HG03520 (cell line): ENCODE measurements around the gene NR2C2AP.

Experiments used
- ATAC-seq: cut with Tn5 transposase; IDR thresholded peaks from one replicate; pipeline ENCODE4 v1.9.1; 2021; ENCODE audit warnings: mild to moderate bottlenecking, moderate library complexity; ENCODE audit not compliant: unreplicated experiment

Gene NR2C2AP

GRCh38 chr19:19215792-19216191, 12.6 kb upstream of the NR2C2AP start:
- no peak for ATAC-seq

GRCh38 chr19:19214892-19215291, 11.7 kb upstream of the NR2C2AP start:
- no peak for ATAC-seq

- no peak for ATAC-seq
Measured at GRCh38 chr19:19214159-19214490, 10.9 kb upstream of the NR2C2AP start.

- no peak for ATAC-seq
Measured at GRCh38 chr19:19213426-19214158, 10.4 kb upstream of the NR2C2AP start.

DNA sequence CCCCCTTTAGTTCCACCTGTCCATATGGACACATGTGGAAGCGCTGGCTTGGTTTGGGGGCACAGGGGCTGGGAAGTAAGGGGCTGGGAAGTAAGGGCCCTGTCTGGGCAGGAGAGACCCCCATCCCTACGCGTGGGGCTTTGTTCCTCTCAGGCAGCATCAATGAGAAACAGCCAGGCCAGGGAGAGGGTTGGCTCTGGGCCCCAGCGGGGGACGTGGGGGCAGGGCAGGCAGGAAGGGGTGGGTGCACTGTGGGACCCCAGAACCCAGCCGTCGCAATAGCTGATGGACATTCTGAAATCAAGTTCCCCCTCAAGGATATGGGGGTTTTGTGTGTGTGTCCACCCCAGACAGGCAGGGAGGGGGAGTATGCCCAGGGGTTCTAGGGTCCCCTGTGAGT, 9.7 kb upstream of the NR2C2AP start:
- ATAC-seq, result no peak

DNA sequence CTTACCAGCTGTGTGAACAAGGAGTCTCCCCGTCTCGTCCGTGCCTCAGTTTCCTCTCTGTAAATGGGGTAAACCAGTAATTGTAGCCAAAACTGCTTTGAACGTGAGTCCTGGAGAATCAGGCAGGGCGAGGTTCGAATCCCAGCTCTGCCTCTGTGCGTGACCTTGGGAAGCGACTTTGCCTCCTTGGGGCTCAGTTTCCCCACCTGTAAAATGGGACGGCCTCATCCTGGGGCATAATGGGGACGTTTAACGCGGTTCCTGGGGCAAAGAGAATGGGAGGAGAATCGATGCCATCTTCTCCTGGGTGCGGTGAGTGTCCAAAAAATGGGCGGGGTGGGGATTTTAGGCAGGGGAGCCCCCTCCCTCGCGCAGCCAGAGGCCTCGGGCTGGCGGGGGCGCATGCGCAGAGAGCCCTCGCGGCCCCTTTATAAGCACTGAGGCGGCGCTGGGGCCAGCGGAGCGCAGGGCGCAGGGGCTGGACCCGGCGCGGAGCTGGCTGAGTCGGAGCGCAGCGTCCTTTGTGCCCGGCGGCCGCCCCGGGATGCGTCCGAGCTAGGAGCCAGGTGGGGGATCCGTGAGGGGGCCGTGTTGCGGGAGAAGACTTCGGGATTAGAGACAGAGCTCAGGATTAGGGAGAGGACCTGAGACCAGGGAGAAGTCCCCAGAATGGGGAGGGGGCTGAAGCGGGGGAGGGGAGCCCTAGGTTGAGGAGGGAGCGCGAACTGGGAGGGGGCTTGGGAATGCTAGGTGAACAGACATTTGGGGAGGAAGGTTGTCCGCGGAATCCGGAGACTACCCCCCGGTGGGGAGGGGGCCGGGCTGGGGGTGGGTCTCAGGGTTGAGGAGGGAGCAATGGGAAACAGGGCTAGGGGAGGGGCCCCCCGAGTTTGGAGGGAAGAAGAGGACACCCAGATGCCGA, 8.5 kb upstream of the NR2C2AP start, which contains the start of gene NCAN:
TSS of gene NCAN (plus strand) at position 460 of the 922 bp plus-strand sequence. CDS start 4,996 bp downstream, outside the sequence.
- ATAC-seq, result no peak

- no peak for ATAC-seq
Measured at GRCh38 chr19:19209372-19209771, 6.2 kb upstream of the NR2C2AP start.

- no peak for ATAC-seq
Measured at GRCh38 chr19:19207637-19208572, 4.7 kb upstream of the NR2C2AP start.

DNA sequence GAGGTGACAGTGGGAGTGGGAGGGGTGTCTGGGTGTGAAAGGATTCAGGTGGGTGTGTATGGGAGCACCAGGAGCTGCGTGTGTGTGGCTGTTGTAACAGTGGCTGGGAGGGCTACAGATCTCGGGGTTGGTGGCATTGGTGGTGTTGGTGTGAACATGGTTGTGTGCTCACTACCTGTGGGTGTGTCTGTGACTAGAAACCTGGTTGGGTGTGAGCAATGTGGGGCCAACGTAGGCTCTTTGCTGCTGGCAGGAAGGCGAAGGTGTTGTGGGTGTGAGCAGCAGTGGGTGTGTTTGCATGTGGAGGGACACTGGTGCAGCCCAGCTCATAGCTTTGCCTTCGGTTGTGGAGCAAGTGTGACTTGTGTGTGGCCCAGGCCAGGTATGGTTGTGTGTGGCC, 3.7 kb upstream of the NR2C2AP start:
- ATAC-seq, result no peak

DNA sequence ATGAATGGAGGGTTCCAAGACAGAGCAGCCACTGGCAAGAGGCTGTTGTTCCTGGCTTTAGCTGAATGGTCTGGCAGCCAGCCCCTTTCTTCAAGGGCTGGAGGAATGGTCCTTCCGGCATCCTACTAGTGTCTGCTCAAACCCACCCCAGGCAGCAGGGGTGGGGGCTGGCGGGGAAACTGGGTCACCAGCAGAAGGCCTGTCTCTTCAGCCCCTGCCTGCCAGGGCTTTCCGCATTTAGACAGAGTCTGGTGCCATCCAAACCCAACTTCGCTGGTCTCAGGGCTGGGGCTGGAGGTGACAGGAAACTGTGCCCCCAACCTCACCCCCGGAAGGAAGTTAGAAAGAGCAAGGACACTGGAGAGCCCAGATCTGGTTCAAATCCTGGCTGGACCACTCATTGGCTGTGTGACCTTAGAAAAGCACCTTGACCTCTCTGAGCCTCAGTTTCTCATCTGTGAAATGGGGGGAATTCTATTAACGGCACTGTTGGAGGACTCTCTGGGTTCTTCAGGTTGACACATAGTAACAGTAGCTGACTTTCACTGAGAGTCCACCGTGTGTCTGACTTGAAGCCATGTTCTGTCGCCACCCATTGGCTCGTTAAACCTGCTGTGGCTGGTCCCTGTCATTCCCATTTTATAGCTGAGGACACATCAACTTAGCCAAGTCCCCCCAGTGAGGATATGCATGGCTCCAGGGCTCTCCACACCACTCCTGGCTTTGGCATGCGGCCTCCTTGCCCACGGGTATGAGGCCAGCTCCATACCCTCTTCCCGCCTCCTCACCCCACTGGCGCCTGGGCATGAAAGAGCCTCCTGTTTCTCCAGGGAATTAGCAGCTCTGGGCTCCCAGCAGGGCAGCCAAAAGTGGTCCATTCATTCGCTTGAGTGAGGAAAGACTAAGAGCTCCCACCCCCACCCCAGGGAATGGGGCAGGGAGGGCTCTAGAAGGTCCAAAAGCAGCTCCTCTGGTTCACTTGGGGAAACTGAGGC, 2.5 kb upstream of the NR2C2AP start:
- ATAC-seq, result no peak

GRCh38 chr19:19204181-19204580, 967 bp upstream of the NR2C2AP start:
- no peak for ATAC-seq

- ATAC-seq, result no peak
Measured at GRCh38 chr19:19202707-19203011, 555 bp downstream of the NR2C2AP start.

DNA sequence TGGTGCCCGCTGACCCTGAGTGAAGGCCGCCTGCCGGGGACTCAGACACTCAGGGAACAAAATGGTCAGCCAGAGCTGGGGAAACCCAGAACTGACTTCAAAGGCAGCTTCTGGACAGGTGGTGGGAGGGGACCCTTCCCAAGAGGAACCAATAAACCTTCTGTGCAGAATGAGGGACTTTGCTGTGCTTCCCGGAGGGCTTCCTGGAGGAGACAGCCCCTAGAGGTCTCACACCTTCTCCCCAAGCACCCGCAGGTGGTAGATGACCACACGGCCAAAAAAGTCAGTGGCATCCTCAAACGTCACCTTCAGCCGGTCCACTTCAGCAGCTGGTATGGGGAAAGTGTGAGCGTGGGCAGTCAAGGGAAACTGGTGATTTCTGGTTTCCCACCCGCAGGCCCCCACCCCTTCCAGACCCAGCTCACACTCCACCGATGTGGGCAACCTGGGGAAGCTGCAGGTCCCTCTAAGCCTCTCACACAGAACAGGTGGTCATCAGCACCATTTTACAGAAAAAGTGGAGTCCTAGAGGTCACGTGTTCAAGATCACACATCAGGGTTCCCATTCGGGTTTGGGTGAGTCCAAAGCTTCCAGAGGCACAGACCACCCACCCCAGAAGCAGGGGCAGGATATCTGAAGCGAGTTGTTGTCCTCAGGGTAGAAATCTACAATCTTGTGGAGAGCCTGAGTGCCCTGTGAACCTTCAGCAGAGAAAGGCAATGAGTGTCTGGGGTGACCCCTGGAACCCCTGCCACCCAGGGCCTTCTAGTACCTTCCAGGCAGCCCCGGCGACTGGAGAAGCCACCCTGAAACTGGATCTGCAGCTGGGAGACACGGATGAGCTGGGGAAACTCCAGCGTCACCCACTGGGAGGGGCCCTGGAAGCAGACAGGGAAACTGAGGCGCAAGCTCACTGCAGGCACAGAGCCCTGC, 1.2 kb downstream of the NR2C2AP start:
- ATAC-seq, result no peak

GRCh38 chr19:19193926-19194325, 9.3 kb downstream of the NR2C2AP start:
- no peak for ATAC-seq

DNA sequence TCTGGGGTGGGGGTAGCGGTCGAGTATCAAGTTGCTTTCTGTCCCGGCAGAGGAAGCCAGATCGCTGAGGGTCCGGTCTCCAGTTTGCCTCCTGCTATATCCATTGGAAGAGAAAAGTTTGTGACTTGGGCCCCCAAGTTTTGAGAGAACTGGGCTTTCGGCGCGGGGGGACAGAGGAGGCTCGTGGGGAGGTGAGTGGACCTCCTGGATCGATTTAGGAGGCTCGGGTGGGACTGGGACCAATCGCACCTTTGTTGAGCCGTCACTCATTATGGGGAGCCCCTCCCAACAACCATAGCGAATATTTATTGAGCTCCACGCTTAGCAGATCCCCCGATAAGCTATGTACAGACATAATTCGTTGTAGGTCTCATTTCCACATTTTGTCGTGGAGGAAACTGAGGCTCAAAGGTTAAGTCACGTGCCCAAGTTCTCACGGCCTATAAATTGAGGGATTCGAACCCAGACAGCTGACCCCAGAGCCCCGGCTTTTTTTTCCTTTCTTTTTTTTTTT, 10.2 kb downstream of the NR2C2AP start:
- no peak for ATAC-seq

GRCh38 chr19:19192078-19192882, 10.9 kb downstream of the NR2C2AP start, which contains the start of the genes BORCS8 and RFXANK:
Gene BORCS8 (minus strand): TSS chr19:19192152. CDS start chr19:19192117, 35 bp downstream.
Gene RFXANK (plus strand): TSS chr19:19192258. CDS start chr19:19193947, 1,689 bp downstream.
- ATAC-seq, result peak; percentile 82

DNA sequence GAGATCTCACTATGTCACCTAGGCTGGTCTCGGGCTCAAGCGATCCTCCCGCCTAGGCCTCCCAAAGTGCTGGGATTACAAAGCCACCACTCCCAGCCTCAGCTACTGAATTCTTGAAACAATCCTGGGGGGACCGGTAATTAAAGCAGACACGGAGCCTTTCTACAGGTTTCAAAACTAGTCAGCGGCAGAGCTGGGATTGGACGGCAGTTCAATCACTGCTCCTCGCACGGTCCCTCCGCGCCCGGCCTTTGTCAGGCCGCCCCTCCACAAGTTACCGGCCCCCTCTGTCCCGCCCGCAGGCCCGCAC, 11.5 kb downstream of the NR2C2AP start:
- no peak for ATAC-seq

DNA sequence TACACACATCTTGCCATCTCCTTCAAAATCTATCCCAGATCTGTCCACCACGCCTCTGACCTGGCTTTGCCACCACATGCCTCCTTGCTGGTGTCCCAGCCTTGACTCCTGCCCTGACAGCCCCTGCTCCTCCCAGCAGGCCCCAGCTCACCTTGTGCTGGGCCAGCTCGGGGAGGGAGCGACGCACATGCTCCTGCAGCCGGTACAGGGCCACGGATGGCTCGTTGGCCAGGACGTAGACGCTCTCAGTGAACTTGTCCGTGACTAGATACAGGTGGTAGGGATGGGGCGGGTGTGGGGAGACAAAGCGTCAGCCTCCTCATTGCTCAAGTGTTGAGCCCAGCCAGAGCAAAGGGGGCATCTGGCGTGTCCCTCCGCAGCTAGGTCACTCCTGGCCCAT, 16.5 kb downstream of the NR2C2AP start:
- no peak for ATAC-seq
